BJ (cell line): ENCODE data around the gene TBPL2. TPM values are rescaled to one million over a fixed set of nuclear protein-coding genes. Genes with fewer than 3 reads are reported as not detected.

Source experiments
- CTCF ChIA-PET: fragments of 350-600 bp; formaldehyde crosslinking; extraction: SDS; loops from one replicate; lab custom pipeline; 2021; ENCODE audit warnings: antibody characterized with exemption, inconsistent platforms; lab: Yijun Ruan, JAX
- POLR2A ChIA-PET: fragments of 300-600 bp; sonication (Branson Sonifier 250); formaldehyde crosslinking; extraction: SDS; loops from one replicate; lab custom pipeline; 2021; ENCODE audit warnings: antibody characterized with exemption; lab: Charles Lee
- DNase-seq: peaks from one replicate; pipeline ENCODE4 v3.0.0-alpha.2; 2011; ENCODE audit warnings: low read depth
- H3K27me3 ChIP-seq: 2 replicates; pipeline ENCODE4 v1.6.0; 2011; ENCODE audit warnings: low read length; ENCODE audit not compliant: control insufficient read depth, insufficient read depth
- H3K36me3 ChIP-seq: 2 replicates; pipeline ENCODE4 v1.5.1; 2011; ENCODE audit warnings: low read length; ENCODE audit not compliant: control insufficient read depth, insufficient read depth
- H3K4me3 ChIP-seq: 2 replicates; pipeline ENCODE4 v1.5.1; 2011; ENCODE audit warnings: low read depth, mild to moderate bottlenecking, control low read depth, low read length
- polyA minus RNA-seq: library from RNA; depleted of rRNA, polyadenylated mRNA; stranded (reverse); fragments of >200 nt; gene quantifications from 2 replicates; pipeline ENCODE4 v1.2.3, GENCODE V29; 2011; rRNA and poly(A)+ RNA removed
- polyA plus RNA-seq: library from polyadenylated mRNA; depleted of rRNA; stranded (reverse); fragments of >200 nt; gene quantifications from 2 replicates; pipeline ENCODE4 v1.2.3, GENCODE V29; 2011; rRNA removed
- TF ChIP-seq, protein P1 (sequence below): IDR thresholded peaks from 2 replicates; pipeline ENCODE4 v1.5.1; 2011; ENCODE audit warnings: low read depth, mild to moderate bottlenecking, control low read depth, inconsistent platforms, low read length, moderate library complexity; ENCODE audit not compliant: insufficient read depth

The TBPL2 gene
- polyA plus RNA-seq: not detected in 2 replicates
- not detected in 2 replicates for polyA minus RNA-seq

DNA sequence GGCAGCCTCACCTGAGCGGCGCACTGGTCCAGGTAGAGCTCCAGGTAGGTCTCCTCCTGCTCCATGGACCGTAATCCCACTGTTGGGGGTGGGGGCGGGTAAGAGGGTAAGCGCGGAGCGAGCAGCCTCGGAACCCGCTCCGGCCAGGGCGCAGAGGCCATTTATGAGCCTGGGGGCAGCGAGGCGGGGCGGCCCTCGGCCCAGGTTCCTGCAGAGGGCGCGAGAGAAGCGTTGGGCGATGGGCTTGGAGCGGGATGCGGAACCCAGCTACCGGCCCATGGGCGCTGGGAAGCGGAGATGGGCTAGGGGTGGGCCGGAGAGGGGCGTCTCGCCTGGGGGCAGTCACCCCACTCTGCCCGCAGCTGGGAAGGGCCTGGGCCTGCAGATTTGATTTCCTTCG lies at the start of gene TBPL2:
Gene TBPL2 (minus strand): TSS at position 232 of the 400 bp plus-strand sequence. CDS start 167 bp downstream, at position 65.
- TF ChIP-seq, protein P1, sequence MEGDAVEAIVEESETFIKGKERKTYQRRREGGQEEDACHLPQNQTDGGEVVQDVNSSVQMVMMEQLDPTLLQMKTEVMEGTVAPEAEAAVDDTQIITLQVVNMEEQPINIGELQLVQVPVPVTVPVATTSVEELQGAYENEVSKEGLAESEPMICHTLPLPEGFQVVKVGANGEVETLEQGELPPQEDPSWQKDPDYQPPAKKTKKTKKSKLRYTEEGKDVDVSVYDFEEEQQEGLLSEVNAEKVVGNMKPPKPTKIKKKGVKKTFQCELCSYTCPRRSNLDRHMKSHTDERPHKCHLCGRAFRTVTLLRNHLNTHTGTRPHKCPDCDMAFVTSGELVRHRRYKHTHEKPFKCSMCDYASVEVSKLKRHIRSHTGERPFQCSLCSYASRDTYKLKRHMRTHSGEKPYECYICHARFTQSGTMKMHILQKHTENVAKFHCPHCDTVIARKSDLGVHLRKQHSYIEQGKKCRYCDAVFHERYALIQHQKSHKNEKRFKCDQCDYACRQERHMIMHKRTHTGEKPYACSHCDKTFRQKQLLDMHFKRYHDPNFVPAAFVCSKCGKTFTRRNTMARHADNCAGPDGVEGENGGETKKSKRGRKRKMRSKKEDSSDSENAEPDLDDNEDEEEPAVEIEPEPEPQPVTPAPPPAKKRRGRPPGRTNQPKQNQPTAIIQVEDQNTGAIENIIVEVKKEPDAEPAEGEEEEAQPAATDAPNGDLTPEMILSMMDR: peak; percentile 26; the same call in 1 of the 2 replicates
- DNase-seq: no peak
- CTCF ChIA-PET: interaction anchor here (1.0 to 2.6 kb wide), 6 partner anchors 8 to 1048 kb away, joined by 3 to 18 read pairs (median 4); no protein-coding TSS in a partner anchor

DNA sequence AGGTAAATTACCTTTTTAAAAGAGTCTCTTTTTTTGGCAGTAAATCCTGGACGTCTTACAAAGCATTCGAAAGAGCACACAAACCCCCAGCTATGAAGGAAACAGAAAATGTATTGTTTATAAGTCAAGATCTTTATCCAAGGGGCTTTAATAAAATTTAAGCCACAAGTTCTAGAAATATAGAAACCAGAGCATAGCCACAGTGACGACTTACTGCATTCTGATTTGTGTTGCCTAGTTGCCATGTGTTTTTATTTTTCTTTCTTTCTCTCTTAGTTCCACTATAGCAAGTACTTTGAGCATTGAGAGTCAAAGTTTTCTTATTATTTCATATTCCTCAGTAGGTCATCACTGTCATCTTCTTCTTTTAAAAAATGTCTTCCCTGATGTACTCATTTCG lies 47.8 kb upstream of the TBPL2 start:
- POLR2A ChIA-PET: no interaction called here
- H3K4me3 ChIP-seq: no peak overlapping the region

More for the DNA sequence above, at the start of gene TBPL2:
- no peaks in the 10 kb centered on the region for H3K36me3 ChIP-seq
- no peak within 1 kb of the TSS for H3K4me3 ChIP-seq
- POLR2A ChIA-PET: interaction anchor here (0.7 kb wide), 1 partner anchor 980 kb away, joined by 4 read pairs; no protein-coding TSS in a partner anchor
- peaks cover 2% of the 10 kb centered on the region; the same call in 1 of the 2 replicates for H3K27me3 ChIP-seq

DNA sequence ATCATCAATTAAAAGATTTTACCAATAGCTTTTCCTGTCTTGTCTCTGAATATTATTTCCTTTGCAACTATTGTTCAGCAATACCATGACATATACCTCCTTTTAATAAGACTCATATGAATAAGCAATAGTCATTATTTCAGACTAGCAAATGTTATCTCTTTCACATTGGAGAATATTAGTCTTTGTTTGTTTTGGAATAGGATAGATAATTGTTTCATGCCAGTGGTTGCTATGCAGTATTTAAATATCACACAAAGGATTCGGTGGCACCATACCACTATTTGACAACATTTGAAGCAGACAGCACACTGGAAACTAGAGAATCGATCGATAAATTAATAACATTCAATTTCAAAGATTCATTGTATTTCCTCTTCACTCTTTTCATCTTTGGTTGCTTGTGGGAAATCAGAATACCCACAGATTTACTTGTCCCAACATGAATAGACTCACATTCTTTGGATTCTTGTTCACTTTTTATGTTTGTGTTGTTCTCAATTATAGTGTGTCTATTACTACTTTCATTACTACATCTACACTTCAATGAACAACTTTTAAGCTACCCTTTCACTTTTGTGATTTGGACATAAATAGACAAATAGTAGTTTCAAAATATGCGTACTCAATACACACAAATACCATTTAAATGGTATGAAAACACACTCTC lies 42.7 kb upstream of the TBPL2 start:
- no peak for DNase-seq
- ChIA-PET CTCF (interaction anchor here (1.0 kb wide), 1 partner anchor 31 kb away, joined by 3 read pairs; no protein-coding TSS in a partner anchor), POLR2A (no interaction called here)
- H3K36me3 ChIP-seq: no peaks in the 10 kb centered on the region
- H3K4me3 ChIP-seq: no peak overlapping the region
- no peaks in the 10 kb centered on the region for H3K27me3 ChIP-seq
- TF ChIP-seq, protein P1: no peak

More for the DNA sequence above, 47.8 kb upstream of the TBPL2 start:
- CTCF ChIA-PET: interaction anchor here (0.6 kb wide), 1 partner anchor 13 kb away, joined by 3 read pairs; no protein-coding TSS in a partner anchor
- TF ChIP-seq, protein P1: no peak
- no peaks in the 10 kb centered on the region; the same call in 1 of the 2 replicates for H3K27me3 ChIP-seq
- no peak for DNase-seq
- H3K36me3 ChIP-seq: no peaks in the 10 kb centered on the region

DNA sequence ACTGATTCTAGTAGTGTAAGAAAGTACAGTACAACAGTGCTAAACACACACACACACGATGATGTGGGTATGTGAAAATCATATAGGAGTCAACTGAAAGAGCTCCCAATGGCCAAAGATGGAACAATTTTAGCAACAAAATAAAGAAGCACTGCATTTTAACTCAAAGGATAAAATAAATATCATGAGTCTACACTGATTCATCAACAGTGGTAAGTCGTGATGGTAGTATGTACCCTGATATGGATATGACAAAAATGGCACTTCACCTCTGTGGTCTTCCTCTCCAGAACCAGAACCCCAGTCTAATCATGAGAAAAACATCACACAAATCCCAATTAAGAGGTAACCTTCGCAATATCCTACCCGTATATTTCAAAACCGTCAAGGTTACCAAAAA lies 41.4 kb upstream of the TBPL2 start:
- CTCF ChIA-PET: interaction anchor here (1.1 kb wide), 1 partner anchor 18 kb away, joined by 3 read pairs; no protein-coding TSS in a partner anchor

More for the DNA sequence above, 41.4 kb upstream of the TBPL2 start:
- no peak overlapping the region for H3K4me3 ChIP-seq
- DNase-seq: no peak
- H3K36me3 ChIP-seq: no peaks in the 10 kb centered on the region
- H3K27me3 ChIP-seq: 0 out of 2 replicates have a peak, but pooled peaks cover 2% of the 10 kb centered on the region
- TF ChIP-seq, protein P1: no peak
- POLR2A ChIA-PET: no interaction called here
